NCI-H146 treated with DMSO at 0.1 percent for 48 hours (cell line): ENCODE measurements around the gene ALDOA.
"Not testable (repeated sequence)": the region's sequence is repeated elsewhere in the genome, so short reads cannot be mapped to it uniquely, and the experiment has no call there.

Experiments
- DNase-seq: peaks from one replicate; lab custom pipeline; 2025; ENCODE audit not compliant: unreplicated experiment; lab: John Stamatoyannopoulos, UW

ALDOA gene

GRCh38 chr16:30114411-30114810, 48.9 kb downstream of the ALDOA start:
- no peak for DNase-seq

GRCh38 chr16:30114833-30115232, 49.3 kb downstream of the ALDOA start:
- DNase-seq = not testable (repeated sequence)

- DNase-seq = peak; percentile 20
These were observed 49.7 kb downstream of the ALDOA start for GRCh38 chr16:30115238-30115637.

- DNase-seq = no peak
These were observed 51.0 kb downstream of the ALDOA start for GRCh38 chr16:30116291-30117207.

- no peak for DNase-seq
These were observed 52.2 kb downstream of the ALDOA start for GRCh38 chr16:30117768-30118167.

GRCh38 chr16:30119428-30119827, 53.9 kb downstream of the ALDOA start:
- no peak for DNase-seq
